IPS-20b (cell line): ENCODE data around the gene GAPVD1.
"Not testable (repeated sequence)": the region's sequence is repeated elsewhere in the genome, so short reads cannot be mapped to it uniquely, and the experiment has no call there.

ENCODE experiments used
- H3K27ac ChIP-seq: one replicate; pipeline ENCODE4 v1.5.1; 2013; ENCODE audit warnings: low read length
- H3K27me3 ChIP-seq: 2 replicates; pipeline ENCODE4 v1.6.1; 2013; ENCODE audit warnings: mild to moderate bottlenecking, low read length, inconsistent platforms; ENCODE audit not compliant: insufficient read depth
- H3K36me3 ChIP-seq: 2 replicates; pipeline ENCODE4 v1.6.1; 2013; ENCODE audit warnings: low read depth, mild to moderate bottlenecking, inconsistent platforms, low read length, moderate library complexity; ENCODE audit not compliant: insufficient read depth
- H3K4me1 ChIP-seq: 2 replicates; pipeline ENCODE4 v1.6.1; 2013; ENCODE audit warnings: mild to moderate bottlenecking, control low read depth, inconsistent platforms, low read length, moderate library complexity; ENCODE audit not compliant: insufficient read depth
- H3K4me3 ChIP-seq: 2 replicates; pipeline ENCODE4 v1.5.1; 2013; ENCODE audit warnings: mild to moderate bottlenecking, low read length, inconsistent platforms
- H3K9ac ChIP-seq: 2 replicates; pipeline ENCODE4 v1.6.1; 2013; ENCODE audit warnings: low read depth, mild to moderate bottlenecking, inconsistent platforms, low read length, moderate library complexity
- H3K9me3 ChIP-seq: 2 replicates; pipeline ENCODE4 v1.6.1; 2013; ENCODE audit warnings: mild to moderate bottlenecking, low read depth, low read length, inconsistent platforms; ENCODE audit not compliant: insufficient read depth

The GAPVD1 gene, protein sequence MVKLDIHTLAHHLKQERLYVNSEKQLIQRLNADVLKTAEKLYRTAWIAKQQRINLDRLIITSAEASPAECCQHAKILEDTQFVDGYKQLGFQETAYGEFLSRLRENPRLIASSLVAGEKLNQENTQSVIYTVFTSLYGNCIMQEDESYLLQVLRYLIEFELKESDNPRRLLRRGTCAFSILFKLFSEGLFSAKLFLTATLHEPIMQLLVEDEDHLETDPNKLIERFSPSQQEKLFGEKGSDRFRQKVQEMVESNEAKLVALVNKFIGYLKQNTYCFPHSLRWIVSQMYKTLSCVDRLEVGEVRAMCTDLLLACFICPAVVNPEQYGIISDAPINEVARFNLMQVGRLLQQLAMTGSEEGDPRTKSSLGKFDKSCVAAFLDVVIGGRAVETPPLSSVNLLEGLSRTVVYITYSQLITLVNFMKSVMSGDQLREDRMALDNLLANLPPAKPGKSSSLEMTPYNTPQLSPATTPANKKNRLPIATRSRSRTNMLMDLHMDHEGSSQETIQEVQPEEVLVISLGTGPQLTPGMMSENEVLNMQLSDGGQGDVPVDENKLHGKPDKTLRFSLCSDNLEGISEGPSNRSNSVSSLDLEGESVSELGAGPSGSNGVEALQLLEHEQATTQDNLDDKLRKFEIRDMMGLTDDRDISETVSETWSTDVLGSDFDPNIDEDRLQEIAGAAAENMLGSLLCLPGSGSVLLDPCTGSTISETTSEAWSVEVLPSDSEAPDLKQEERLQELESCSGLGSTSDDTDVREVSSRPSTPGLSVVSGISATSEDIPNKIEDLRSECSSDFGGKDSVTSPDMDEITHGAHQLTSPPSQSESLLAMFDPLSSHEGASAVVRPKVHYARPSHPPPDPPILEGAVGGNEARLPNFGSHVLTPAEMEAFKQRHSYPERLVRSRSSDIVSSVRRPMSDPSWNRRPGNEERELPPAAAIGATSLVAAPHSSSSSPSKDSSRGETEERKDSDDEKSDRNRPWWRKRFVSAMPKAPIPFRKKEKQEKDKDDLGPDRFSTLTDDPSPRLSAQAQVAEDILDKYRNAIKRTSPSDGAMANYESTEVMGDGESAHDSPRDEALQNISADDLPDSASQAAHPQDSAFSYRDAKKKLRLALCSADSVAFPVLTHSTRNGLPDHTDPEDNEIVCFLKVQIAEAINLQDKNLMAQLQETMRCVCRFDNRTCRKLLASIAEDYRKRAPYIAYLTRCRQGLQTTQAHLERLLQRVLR (N-terminal part only)

DNA sequence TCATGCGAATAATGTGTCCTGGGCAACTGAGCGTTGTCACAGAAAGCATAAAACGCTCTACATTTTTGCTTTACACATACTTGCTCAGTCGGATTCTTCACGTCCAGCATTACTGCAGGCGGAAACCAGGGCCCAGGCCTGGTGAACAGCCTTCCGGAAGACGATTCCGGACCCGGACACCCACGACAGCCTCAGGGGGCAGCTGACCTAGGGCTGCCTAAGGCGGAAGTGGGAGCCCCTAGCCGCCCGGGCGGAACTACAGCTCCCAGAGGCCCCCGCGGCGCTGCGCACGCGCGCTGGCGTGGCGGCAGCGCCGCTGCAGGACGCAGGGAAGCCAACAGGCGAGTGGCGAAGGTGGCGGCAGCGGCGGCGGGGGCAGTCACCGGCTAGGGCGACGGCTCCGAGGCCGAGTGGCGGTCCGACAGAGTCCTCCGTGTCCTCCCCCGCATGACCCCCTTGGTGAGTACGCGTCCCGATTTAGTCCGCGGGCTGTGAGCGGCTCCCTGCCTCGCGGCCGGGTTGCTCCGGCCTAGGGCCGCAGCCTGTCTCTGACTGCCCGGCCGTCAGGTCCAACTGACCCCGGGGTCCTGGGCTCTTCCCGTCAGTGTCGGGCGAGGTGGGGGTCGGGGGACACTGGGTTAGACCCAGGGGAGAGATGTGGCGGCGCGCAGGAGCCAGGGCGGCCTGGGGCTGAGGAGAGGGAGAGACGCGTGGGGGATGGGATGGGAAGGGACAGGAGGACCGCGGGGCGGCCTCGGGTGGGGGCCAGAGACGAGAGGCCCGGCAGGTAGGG lies at the start of gene GAPVD1:
Gene GAPVD1 (plus strand): TSS at position 326 of the 793 bp plus-strand sequence. CDS start 37,096 bp downstream, outside the sequence.
- Histone ChIP-seq H3K4me3 (peak within 1 kb of the TSS; percentile 91), H3K36me3 (peaks cover 5% of the 10 kb centered on the region; the same call in 1 of the 2 replicates), H3K9ac (peak within 1 kb of the TSS; percentile 88), H3K4me1 (0 out of 2 replicates have a peak, but pooled peaks cover 4% of the 10 kb centered on the region), H3K27ac (no peak within 1 kb of the TSS), H3K27me3 (no peaks in the 10 kb centered on the region), H3K9me3 (no peaks in the 10 kb centered on the region)

DNA sequence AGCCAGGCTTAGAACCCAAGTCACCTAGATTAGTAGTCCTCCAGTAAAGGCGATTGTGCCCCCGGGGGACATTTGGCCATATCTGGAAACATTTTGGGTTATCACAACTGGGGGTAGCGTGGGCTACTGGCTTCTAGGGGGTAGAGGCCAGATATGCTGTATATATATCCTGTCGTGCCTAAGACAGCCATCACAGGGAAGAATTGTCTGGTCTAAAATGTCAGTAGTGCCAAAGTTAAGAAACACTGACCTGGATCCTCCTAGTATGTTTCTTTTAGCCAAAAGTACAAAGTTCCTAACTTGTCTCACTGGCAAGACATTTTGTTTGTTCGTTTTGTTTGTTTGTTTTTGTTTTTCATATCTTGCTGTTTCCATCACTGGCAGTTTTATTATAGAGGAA lies 47.4 kb upstream of the GAPVD1 start:
- H3K4me3 ChIP-seq, result no peak overlapping the region
- H3K4me1 ChIP-seq, result no peaks in the 10 kb centered on the region
- H3K27me3 ChIP-seq, result no peaks in the 10 kb centered on the region
- peaks cover 41% of the 10 kb centered on the region for H3K36me3 ChIP-seq
- H3K9ac ChIP-seq, result no peak overlapping the region
- H3K9me3 ChIP-seq, result no peaks in the 10 kb centered on the region
- no peak overlapping the region for H3K27ac ChIP-seq

- Histone ChIP-seq H3K4me3 (no peak overlapping the region), H3K9ac (no peak overlapping the region), H3K36me3 (peaks cover 31% of the 10 kb centered on the region; the same call in 1 of the 2 replicates), H3K9me3 (no peaks in the 10 kb centered on the region), H3K27me3 (no peaks in the 10 kb centered on the region), H3K4me1 (no peaks in the 10 kb centered on the region), H3K27ac (no peak overlapping the region)
Measured at GRCh38 chr9:125218621-125219020, 43.0 kb upstream of the GAPVD1 start.

GRCh38 chr9:125224858-125225257 lies 36.8 kb upstream of the GAPVD1 start:
- not testable (repeated sequence) for H3K4me1 ChIP-seq, H3K4me3 ChIP-seq, H3K9ac ChIP-seq, H3K27ac ChIP-seq, H3K9me3 ChIP-seq, H3K27me3 ChIP-seq
- peaks cover 28% of the 10 kb centered on the region for H3K36me3 ChIP-seq

GRCh38 chr9:125227761-125228160 lies 33.9 kb upstream of the GAPVD1 start:
- Histone ChIP-seq H3K27me3 (no peaks in the 10 kb centered on the region), H3K9me3 (no peaks in the 10 kb centered on the region), H3K4me1 (no peaks in the 10 kb centered on the region), H3K9ac (no peak overlapping the region), H3K27ac (no peak overlapping the region), H3K4me3 (no peak overlapping the region), H3K36me3 (peaks cover 24% of the 10 kb centered on the region)

DNA sequence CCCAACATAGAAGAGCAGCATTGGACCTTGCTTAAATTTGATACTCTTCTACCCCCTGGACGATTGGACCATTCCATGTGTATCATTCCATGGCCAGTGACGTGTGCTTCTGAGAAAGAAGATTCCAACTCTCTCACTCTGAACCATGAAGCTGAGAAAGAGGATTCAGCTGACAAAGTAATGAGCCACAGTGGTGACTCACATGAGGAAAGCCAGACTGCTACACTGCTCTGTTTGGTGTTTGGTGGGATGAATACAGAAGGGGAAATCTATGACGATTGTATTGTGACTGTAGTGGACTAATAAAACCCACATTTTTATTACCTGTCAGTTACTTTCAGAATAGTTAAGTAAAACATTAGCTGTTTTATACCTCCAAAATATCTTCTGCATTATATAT lies 27.9 kb upstream of the GAPVD1 start:
- no peaks in the 10 kb centered on the region for H3K27me3 ChIP-seq
- no peaks in the 10 kb centered on the region for H3K9me3 ChIP-seq
- peaks cover 62% of the 10 kb centered on the region for H3K36me3 ChIP-seq
- no peaks in the 10 kb centered on the region for H3K4me1 ChIP-seq
- H3K9ac ChIP-seq, result no peak overlapping the region
- no peak overlapping the region for H3K27ac ChIP-seq
- H3K4me3 ChIP-seq, result no peak overlapping the region

DNA sequence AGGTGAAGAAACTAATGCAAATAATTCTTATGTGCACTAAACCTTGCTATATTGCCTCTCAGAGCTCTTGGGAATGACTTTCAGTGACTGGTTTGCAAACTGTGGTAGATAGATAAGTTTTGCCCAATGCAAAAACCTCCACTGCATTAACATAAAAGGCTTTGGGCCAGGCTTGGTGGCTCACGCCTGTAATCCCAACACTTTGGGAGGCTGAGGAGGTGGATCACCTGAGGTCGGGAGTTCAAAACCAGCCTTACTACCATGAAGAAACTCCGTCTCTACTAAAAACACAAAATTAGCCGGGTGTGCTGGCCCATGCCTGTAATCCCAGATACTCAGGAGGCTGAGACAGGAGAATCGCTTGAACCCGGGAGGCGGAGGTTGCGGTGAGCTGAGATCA lies 27.5 kb upstream of the GAPVD1 start:
- not testable (repeated sequence) for H3K4me1 ChIP-seq, H3K9ac ChIP-seq, H3K4me3 ChIP-seq, H3K9me3 ChIP-seq, H3K27ac ChIP-seq, H3K27me3 ChIP-seq
- H3K36me3 ChIP-seq, result peaks cover 66% of the 10 kb centered on the region

DNA sequence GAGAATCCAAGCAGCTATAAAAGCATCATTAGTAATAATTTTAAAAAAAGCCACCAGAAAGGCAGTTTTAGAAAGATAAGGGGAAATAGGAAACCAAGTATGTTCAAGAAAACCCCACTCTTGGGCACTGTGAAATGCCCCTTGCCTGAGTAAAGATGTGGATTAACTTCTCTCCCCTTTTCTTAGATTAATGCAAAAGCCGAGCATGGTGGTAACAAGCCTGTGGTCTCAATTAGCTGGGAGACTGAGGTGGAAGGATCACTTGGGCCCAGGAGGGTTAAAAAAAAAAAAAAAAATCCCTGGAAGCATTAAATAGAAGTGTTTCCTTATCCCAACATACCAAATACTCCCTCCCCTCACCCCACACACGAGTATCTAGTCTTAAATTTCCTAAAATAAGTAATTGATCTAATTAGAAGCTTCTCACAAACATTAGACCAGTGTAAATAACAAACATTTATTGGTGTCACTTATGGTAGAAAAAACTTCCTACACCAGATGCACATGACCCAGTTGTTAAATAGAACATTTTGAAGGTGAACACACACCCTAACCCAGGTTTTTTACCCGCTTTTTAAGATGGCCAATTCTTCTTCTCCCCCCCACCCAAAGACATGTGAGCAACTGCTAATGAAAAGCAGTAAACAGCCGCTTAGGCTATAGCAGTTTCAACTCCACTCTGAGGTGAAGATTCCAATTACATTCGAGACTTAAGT lies 25.7 kb upstream of the GAPVD1 start:
- no peaks in the 10 kb centered on the region for H3K27me3 ChIP-seq
- H3K27ac ChIP-seq, result no peak overlapping the region
- H3K4me1 ChIP-seq, result no peaks in the 10 kb centered on the region
- H3K9ac ChIP-seq, result no peak overlapping the region
- no peak overlapping the region for H3K4me3 ChIP-seq
- H3K36me3 ChIP-seq, result peaks cover 69% of the 10 kb centered on the region
- no peaks in the 10 kb centered on the region for H3K9me3 ChIP-seq

GRCh38 chr9:125236520-125237159 lies 25.0 kb upstream of the GAPVD1 start:
- not testable (repeated sequence) for H3K27ac ChIP-seq, H3K9me3 ChIP-seq, H3K4me3 ChIP-seq, H3K4me1 ChIP-seq, H3K27me3 ChIP-seq, H3K9ac ChIP-seq
- H3K36me3 ChIP-seq, result peaks cover 69% of the 10 kb centered on the region

DNA sequence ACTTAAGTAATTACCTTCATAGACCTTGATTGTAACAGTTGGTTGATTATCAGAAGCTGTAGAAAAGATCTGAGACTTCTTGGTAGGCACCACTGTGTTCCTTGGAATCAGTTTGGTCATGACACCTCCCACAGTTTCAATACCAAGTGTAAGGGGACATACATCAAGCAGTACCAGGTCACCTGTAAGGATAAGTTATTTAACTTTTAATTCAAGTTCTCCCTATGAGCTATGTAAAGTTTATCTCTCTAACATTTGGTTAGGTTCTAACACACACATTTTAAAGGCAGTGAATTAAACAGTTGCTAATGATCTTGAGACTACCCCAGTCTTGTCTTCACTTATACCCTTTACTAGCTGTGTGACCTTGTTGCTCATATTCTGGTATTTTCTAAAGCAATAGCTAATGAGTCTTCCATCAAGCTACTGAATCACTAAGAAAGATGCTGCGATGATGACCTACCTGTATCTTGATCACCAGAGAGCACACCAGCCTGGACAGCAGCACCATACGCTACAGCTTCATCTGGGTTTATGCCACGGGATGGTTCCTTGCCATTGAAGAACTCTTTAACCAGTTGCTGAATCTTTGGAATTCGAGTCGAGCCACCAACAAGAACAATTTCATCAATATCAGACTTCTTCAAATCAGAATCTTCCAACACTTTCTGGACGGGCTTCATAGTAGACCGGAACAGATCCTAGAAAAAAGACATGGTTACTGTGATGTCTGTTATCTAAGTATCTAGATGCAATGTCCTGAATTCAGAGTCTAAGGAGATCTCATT lies 23.3 kb upstream of the GAPVD1 start:
- Histone ChIP-seq H3K36me3 (peaks cover 64% of the 10 kb centered on the region), H3K27me3 (no peaks in the 10 kb centered on the region), H3K4me1 (peaks cover 3% of the 10 kb centered on the region; the same call in 1 of the 2 replicates), H3K9ac (no peak overlapping the region), H3K27ac (no peak overlapping the region), H3K9me3 (no peaks in the 10 kb centered on the region), H3K4me3 (peak overlapping the region; percentile 100)
